Neuron (in vitro differentiated cells): ENCODE measurements around the gene TENM4.

ENCODE experiments used
- H2AFZ ChIP-seq: one replicate; pipeline ENCODE4 v1.6.1; 2013; ENCODE audit warnings: low read depth, mild to moderate bottlenecking, inconsistent platforms, low read length, moderate library complexity
- H3K27me3 ChIP-seq: one replicate; pipeline ENCODE4 v1.6.1; 2013; ENCODE audit warnings: low read length; ENCODE audit not compliant: insufficient read depth
- H3K36me3 ChIP-seq: one replicate; pipeline ENCODE4 v1.6.1; 2013; ENCODE audit warnings: low read length; ENCODE audit not compliant: insufficient read depth
- H3K4me1 ChIP-seq: one replicate; pipeline ENCODE4 v1.6.1; 2013; ENCODE audit warnings: low read length; ENCODE audit not compliant: insufficient read depth
- H3K4me3 ChIP-seq: 2 replicates; pipeline ENCODE4 v1.5.1; 2013; ENCODE audit warnings: mild to moderate bottlenecking, low read length, moderate library complexity
- H3K9me3 ChIP-seq: one replicate; pipeline ENCODE4 v1.6.1; 2013; ENCODE audit warnings: low read length

Gene TENM4

GRCh38 chr11:78603792-78604191, 837.0 kb downstream of the TENM4 start:
- Histone ChIP-seq H3K36me3 (no peaks in the 10 kb centered on the region), H3K9me3 (no peaks in the 10 kb centered on the region), H3K27me3 (no peaks in the 10 kb centered on the region), H2AFZ (no peak overlapping the region), H3K4me3 (no peak overlapping the region), H3K4me1 (no peaks in the 10 kb centered on the region)
